Peyer's patch (tissue), 4 donors: Measurements from ENCODE around the gene ITPKB.

Experiments used
- POLR2A ChIP-seq, 2 donors: fragments of 450-650 bp; IDR thresholded peaks; one replicate each; pipeline ENCODE4 v1.5.1; 2017; ENCODE audit warnings: antibody characterized with exemption in 2 of 2, mild to moderate bottlenecking in 2 of 2, moderate library complexity in 2 of 2
- TF ChIP-seq, protein P1 (sequence below), 6 experiments: fragments of 450-650 bp in 4 of 6; fragments of 200-600 bp in 2 of 6; sonication (generic) in 1 of 6; IDR thresholded peaks; one replicate each; pipeline ENCODE4 v1.5.1; 2017 to 2019; ENCODE audit warnings: antibody characterized with exemption in 6 of 6, mild to moderate bottlenecking in 3 of 6, moderate library complexity in 1 of 6

- TF ChIP-seq, protein P1, sequence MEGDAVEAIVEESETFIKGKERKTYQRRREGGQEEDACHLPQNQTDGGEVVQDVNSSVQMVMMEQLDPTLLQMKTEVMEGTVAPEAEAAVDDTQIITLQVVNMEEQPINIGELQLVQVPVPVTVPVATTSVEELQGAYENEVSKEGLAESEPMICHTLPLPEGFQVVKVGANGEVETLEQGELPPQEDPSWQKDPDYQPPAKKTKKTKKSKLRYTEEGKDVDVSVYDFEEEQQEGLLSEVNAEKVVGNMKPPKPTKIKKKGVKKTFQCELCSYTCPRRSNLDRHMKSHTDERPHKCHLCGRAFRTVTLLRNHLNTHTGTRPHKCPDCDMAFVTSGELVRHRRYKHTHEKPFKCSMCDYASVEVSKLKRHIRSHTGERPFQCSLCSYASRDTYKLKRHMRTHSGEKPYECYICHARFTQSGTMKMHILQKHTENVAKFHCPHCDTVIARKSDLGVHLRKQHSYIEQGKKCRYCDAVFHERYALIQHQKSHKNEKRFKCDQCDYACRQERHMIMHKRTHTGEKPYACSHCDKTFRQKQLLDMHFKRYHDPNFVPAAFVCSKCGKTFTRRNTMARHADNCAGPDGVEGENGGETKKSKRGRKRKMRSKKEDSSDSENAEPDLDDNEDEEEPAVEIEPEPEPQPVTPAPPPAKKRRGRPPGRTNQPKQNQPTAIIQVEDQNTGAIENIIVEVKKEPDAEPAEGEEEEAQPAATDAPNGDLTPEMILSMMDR (IDR thresholded peaks at IDR 0.05): no peak
- TF ChIP-seq POLR2A (IDR thresholded peaks at IDR 0.05): no peak
Observed at GRCh38 chr1:226725897-226726267, 13.2 kb downstream of the ITPKB start.
